Heart right ventricle (tissue), 16 donors: ENCODE data around the gene PLEKHG5. TPM values are rescaled to one million over a fixed set of nuclear protein-coding genes. Genes with fewer than 3 reads are reported as not detected.
"Not testable (repeated sequence)": the region's sequence is repeated elsewhere in the genome, so short reads cannot be mapped to it uniquely, and the experiment has no call there.

ENCODE experiments used
- ATAC-seq, 8 donors: fragments of 200-7000 bp; cut with Tn5 transposase; one replicate each; pipeline ENCODE4 v1.9.1; 2020; ENCODE audit warnings: mild to moderate bottlenecking in 8 of 8, moderate library complexity in 8 of 8, moderate number of reproducible peaks in 1 of 8
- DNase-seq, 2 donors: peaks; one replicate each; pipeline ENCODE4 v3.0.0-alpha.2; 2020
- H3K27ac ChIP-seq, 10 donors: fragments of 200-600 bp; sonication (generic) in 2 of 10; one replicate each; pipeline versions ENCODE4 v1.5.0 to v1.8.0; 2020 to 2022; ENCODE audit warnings: mild to moderate bottlenecking in 3 of 10
- H3K27me3 ChIP-seq, 7 donors: fragments of 200-600 bp; one replicate each; pipeline ENCODE4 v1.8.0; 2021 to 2022; ENCODE audit warnings: mild to moderate bottlenecking in 2 of 7
- H3K36me3 ChIP-seq, 9 donors: fragments of 200-600 bp; sonication (generic) in 1 of 9; one replicate each; pipeline versions ENCODE4 v1.5.0 to v1.8.0; 2020 to 2022; ENCODE audit warnings: mild to moderate bottlenecking in 2 of 9
- H3K4me1 ChIP-seq, 9 donors: fragments of 200-600 bp; sonication (generic) in 1 of 9; one replicate each; pipeline versions ENCODE4 v1.5.0 to v1.8.0; 2020 to 2022; ENCODE audit warnings: mild to moderate bottlenecking in 4 of 9
- H3K4me3 ChIP-seq, 10 donors: fragments of 200-600 bp; sonication (generic) in 2 of 10; one replicate each; pipeline versions ENCODE4 v1.5.0 to v1.8.0; 2020 to 2022; ENCODE audit warnings: mild to moderate bottlenecking in 7 of 10, moderate library complexity in 2 of 10
- H3K9me3 ChIP-seq, 11 donors: fragments of 200-600 bp in 10 of 11; sonication (generic) in 2 of 11; one replicate each; pipeline versions ENCODE4 v1.5.0 to v1.8.0; 2013 to 2022; ENCODE audit warnings: mild to moderate bottlenecking in 2 of 11, control low read depth in 1 of 11, moderate library complexity in 1 of 11
- WGBS, 2 donors: extraction: QIAGEN DNeasy Blood & Tissue Kit; methylation state at CpG; one replicate each; pipeline ENCODE4 v1.1.7; 2013; ENCODE audit warnings: inconsistent platforms in 1 of 2; 5-methylcytosine and 5-hydroxymethylcytosine counted together
- intact Hi-C, 10 donors: fragments of 100-400 bp; cut with DNase I; formaldehyde crosslinking; loops; one replicate each; pipeline versions ENCODE4 v1.11.1 to v1.14.2; 2022
- polyA plus RNA-seq, 2 donors: library from polyadenylated mRNA; stranded (reverse); fragments of 200-250 nt; gene quantifications; one replicate each; pipeline ENCODE4 v1.2.3, GENCODE V29; 2013
- total RNA-seq, 10 donors: library from RNA; stranded (reverse); fragmentation: NEBNext Ultra II Directional in 3 of 10; extraction: Animal tissue kit (Norgen Biotek cat#: 25700) in 3 of 10; gene quantifications; one replicate each; pipeline versions ENCODE4 v1.2.1 to v1.2.4, GENCODE V29; 2021 to 2023
- TF ChIP-seq, protein P1 (sequence below), 9 donors: fragments of 200-600 bp; sonication (generic) in 2 of 9; IDR thresholded peaks; one replicate each; pipeline versions ENCODE4 v1.5.0 to v1.8.0; 2021 to 2022; ENCODE audit warnings: antibody characterized with exemption in 9 of 9, mild to moderate bottlenecking in 5 of 9, moderate library complexity in 1 of 9
- donor health status: Arrhythmogenic right ventricular cardiomyopathy.
- donor health status: ischemic (EF 13 %, LVEDD 7.1; RV severe dilation, severe dysfunction).
- donor health status: healthy with polysubstance abuse.
- donor health status: DM: no; HTN: yes; CAD: no.
- donor health status: DM: no; HTN: no; CAD: no.
- donor health status: ischemic (EF 25% LVEDD 6.9; RV normal size, moderate dysfunction).
- donor health status: ischemic (EF 25% LVEDD 5.7; RV mildly dilated, moderate dysfunction).
- donor health status: healthy.
- donor health status: DM: yes; HTN: yes; CAD: no.
- donor health status: Ischemic cardiomyopathy.
- donor health status: ischemic (EF 35%, LVEDD 5.7; RV mildly dilated, moderate dysfunction).
- donor health status: nonischemic (EF 11% LVEDD 7.7; RV severe dilation, severe dysfunction).
- donor health status: DM: yes; HTN: yes; CAD: no.
- donor health status: PGD.
- donor health status: ischemic (EF 29% LVEDD 5.4; RV normal size, mild dysfunction).
- donor health status: nonischemic (EF 23%, LVEDD 6.1; RV moderate dilation, normal function).

The PLEKHG5 gene
- total and polyA plus RNA-seq, 12 donors, result 6.6 to 28.7 (median 15.3) TPM

DNA sequence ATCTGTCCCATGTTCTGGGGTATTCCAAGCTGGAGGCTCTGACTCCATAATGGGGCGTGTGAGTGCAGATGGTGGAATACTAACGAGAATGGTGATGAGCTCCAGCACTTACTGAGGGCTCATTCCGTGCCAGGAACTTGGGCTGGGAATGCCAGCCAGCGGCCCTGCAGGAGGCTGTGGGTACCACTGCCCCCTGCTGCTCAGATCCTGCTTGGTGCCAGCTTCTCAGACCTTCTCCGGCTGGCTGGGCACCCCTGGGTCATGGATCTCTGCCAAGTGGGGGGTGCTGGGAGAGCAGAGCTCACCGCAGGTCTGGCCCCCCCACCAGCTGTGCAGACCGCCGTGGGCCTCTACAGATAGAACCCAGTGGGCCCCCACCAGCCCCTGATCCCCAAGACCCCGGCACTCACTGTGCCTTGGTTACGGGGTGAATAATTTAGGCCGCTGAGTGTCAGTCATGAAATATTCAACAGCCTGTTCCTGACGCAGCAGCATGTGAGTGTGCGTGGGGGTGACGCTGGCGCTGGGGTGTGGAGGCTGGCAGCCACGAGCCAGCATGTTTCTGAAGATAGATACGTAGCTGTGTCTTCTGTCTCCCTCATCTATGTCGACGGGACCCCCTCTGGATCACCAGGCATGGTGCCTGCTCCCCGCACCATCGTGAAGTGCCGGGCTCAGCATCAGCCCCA, 54.3 kb downstream of the PLEKHG5 start:
- not testable (repeated sequence) for H3K27ac ChIP-seq, H3K4me3 ChIP-seq, H3K4me1 ChIP-seq, DNase-seq, H3K9me3 ChIP-seq, H3K36me3 ChIP-seq
- peaks cover 15 to 52% (median 51%) of the 10 kb centered on the region in 7 donors for H3K27me3 ChIP-seq
- TF ChIP-seq, protein P1, sequence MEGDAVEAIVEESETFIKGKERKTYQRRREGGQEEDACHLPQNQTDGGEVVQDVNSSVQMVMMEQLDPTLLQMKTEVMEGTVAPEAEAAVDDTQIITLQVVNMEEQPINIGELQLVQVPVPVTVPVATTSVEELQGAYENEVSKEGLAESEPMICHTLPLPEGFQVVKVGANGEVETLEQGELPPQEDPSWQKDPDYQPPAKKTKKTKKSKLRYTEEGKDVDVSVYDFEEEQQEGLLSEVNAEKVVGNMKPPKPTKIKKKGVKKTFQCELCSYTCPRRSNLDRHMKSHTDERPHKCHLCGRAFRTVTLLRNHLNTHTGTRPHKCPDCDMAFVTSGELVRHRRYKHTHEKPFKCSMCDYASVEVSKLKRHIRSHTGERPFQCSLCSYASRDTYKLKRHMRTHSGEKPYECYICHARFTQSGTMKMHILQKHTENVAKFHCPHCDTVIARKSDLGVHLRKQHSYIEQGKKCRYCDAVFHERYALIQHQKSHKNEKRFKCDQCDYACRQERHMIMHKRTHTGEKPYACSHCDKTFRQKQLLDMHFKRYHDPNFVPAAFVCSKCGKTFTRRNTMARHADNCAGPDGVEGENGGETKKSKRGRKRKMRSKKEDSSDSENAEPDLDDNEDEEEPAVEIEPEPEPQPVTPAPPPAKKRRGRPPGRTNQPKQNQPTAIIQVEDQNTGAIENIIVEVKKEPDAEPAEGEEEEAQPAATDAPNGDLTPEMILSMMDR (IDR thresholded peaks at IDR 0.05), result peak in 6 of 9 donors; percentile 16 to 47 (median 38)
- 55 to 58% methylated on average over 21 to 22 of the region's 22 CpGs for WGBS, 2 donors
- intact Hi-C loops, result loop anchor here in 3 of 10 donors (5.0 to 10.0 kb wide), 2 partner anchors 190 to 192 kb away; partner anchors contain the start of gene HES3 (in 2 of the 3)
- peak in 6 of 8 donors; percentile 24 to 71 (median 56) for ATAC-seq

DNA sequence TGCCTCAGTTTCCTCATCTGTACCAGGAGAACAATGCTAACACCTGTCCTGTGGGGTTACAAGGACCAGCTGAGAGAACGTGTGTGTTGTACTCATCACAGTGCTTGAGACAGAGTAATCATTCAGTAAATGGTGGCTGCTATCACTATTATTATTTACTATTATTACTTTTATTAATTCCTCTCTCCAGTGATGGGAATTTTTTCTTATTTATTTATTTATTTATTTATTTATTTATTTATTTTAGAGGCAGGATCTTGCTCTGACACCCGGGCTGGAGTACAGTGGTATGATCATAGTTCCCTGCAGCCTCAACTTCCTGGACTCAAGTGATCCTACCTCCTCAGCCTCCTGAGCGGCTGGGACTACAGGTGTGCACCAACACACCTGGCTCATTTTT, 55.2 kb downstream of the PLEKHG5 start:
- intact Hi-C loops, result loop anchor here in 3 of 10 donors (5.0 to 10.0 kb wide), 2 partner anchors 189 to 191 kb away; partner anchors contain the start of gene HES3 (in 2 of the 3)
- WGBS, 2 donors, result 84% methylated on average over 3 of the region's 3 CpGs
- H3K27ac ChIP-seq, ATAC-seq, H3K9me3 ChIP-seq, H3K4me1 ChIP-seq, H3K4me3 ChIP-seq, DNase-seq, H3K36me3 ChIP-seq: not testable (repeated sequence)
- peaks cover 15 to 46% (median 42%) of the 10 kb centered on the region in 7 donors for H3K27me3 ChIP-seq

DNA sequence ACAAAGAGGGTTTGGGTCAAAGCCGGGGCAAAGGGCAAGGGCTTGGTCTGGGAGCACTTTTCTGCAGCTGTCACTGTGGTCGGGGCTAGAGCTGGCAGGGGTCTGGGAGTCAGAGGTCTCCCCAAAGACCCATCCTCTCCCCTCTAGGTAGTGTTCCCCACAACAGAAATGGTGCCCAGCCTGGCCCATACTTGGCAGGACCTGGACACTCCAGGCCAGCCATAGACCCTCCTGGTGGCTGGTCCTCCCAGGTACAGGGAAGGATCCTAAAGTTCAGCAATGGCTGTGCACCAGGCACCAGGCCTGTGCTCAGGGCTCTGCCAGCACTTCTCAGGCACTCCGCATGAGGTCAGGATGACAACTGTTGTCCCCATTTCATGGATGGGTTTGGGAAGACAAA, 55.9 kb downstream of the PLEKHG5 start:
- Histone ChIP-seq H3K27ac (no peak overlapping the region), H3K27me3 (peaks cover 8 to 46% (median 40%) of the 10 kb centered on the region in 7 donors), H3K4me1 (peaks cover 0 to 3% (median 0%) of the 10 kb centered on the region in 9 donors), H3K4me3 (no peak overlapping the region), H3K9me3 (no peaks in the 10 kb centered on the region), H3K36me3 (no peaks in the 10 kb centered on the region)
- no peak for ATAC-seq
- DNase-seq, result no peak
- intact Hi-C loops, result loop anchor here in 3 of 10 donors (5.0 to 10.0 kb wide), 2 partner anchors 188 to 191 kb away; partner anchors contain the start of gene HES3 (in 2 of the 3)
- WGBS, 2 donors, result 78 to 88% methylated on average over 3 of the region's 3 CpGs
- TF ChIP-seq, protein P1 (IDR thresholded peaks at IDR 0.05), result no peak

DNA sequence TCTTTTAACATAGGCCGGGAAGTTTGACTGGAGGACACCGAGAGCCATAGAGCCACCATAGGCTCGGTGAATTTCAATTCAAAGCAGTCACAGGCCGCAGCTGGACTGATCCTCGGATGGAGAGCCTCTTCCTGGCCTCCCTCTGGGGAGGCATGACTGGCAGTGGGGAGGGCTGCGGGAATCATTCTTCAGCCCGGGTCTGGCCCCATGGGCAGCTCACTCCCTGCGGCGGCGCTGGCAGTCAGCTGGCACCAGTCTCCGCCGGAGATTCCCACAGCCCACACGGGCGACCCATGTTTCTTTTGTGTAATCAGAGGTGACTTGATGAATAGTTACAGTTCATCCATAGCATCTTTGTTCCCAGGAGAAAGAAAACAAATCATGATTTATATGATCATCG, 56.3 kb downstream of the PLEKHG5 start:
- intact Hi-C loops, result loop anchor here in 3 of 10 donors (5.0 to 10.0 kb wide), 2 partner anchors 188 to 190 kb away; partner anchors contain the start of gene HES3 (in 2 of the 3)
- H3K27me3 ChIP-seq, result peaks cover 4 to 46% (median 40%) of the 10 kb centered on the region in 7 donors
- WGBS, 2 donors, result 85 to 89% methylated on average over 15 of the region's 15 CpGs
- ATAC-seq, result no peak
- no peak for DNase-seq
- H3K27ac ChIP-seq, result no peak overlapping the region
- H3K4me3 ChIP-seq, result no peak overlapping the region
- no peaks in the 10 kb centered on the region for H3K9me3 ChIP-seq
- TF ChIP-seq, protein P1 (IDR thresholded peaks at IDR 0.05), result no peak
- H3K4me1 ChIP-seq, result peaks cover 0 to 4% (median 0%) of the 10 kb centered on the region in 9 donors
- H3K36me3 ChIP-seq, result no peaks in the 10 kb centered on the region
